Trophoblast cell (in vitro differentiated cells and primary cell): Measurements from ENCODE around the gene GATA5.

ENCODE experiments used
- DNase-seq, 2 donors: peaks; one replicate each; pipeline ENCODE4 v3.0.0-alpha.2; 2016
- H2AFZ ChIP-seq: 2 replicates; pipeline ENCODE4 v1.6.1; 2013; ENCODE audit warnings: low read length, moderate library complexity, mild to moderate bottlenecking; ENCODE audit not compliant: insufficient read depth, poor library complexity
- H2AK5ac ChIP-seq: 2 replicates; pipeline ENCODE4 v1.6.1; 2013; ENCODE audit warnings: mild to moderate bottlenecking, low read length
- H2BK120ac ChIP-seq: 2 replicates; pipeline ENCODE4 v1.6.1; 2013; ENCODE audit warnings: low read length, mild to moderate bottlenecking, moderate library complexity; ENCODE audit not compliant: insufficient read depth, poor library complexity
- H2BK12ac ChIP-seq: 2 replicates; pipeline ENCODE4 v1.6.1; 2013; ENCODE audit warnings: mild to moderate bottlenecking, low read length, moderate library complexity
- H2BK5ac ChIP-seq: 2 replicates; pipeline ENCODE4 v1.6.1; 2013; ENCODE audit warnings: low read length, low read depth, moderate library complexity, mild to moderate bottlenecking; ENCODE audit not compliant: poor library complexity
- H3K14ac ChIP-seq: 2 replicates; pipeline ENCODE4 v1.6.1; 2013; ENCODE audit warnings: mild to moderate bottlenecking, low read length
- H3K18ac ChIP-seq: 2 replicates; pipeline ENCODE4 v1.6.1; 2013; ENCODE audit warnings: mild to moderate bottlenecking, low read length
- H3K23ac ChIP-seq: 2 replicates; pipeline ENCODE4 v1.6.1; 2013; ENCODE audit warnings: low read length
- H3K27ac ChIP-seq: 2 replicates; pipeline ENCODE4 v1.5.1; 2013; ENCODE audit warnings: low read depth, mild to moderate bottlenecking, inconsistent platforms, low read length, moderate library complexity
- H3K27me3 ChIP-seq: 2 replicates; pipeline ENCODE4 v1.6.1; 2013; ENCODE audit warnings: inconsistent platforms, mild to moderate bottlenecking, low read length, moderate library complexity; ENCODE audit not compliant: insufficient read depth
- H3K36me3 ChIP-seq, 2 experiments: 1 replicate in 1 of 2; 2 replicates in 1 of 2; pipeline ENCODE4 v1.6.1; 2013; ENCODE audit warnings: low read length in 2 of 2, mild to moderate bottlenecking in 2 of 2, moderate library complexity in 1 of 2; ENCODE audit not compliant: insufficient read depth in 2 of 2, control insufficient read depth in 1 of 2
- H3K4ac ChIP-seq: 2 replicates; pipeline ENCODE4 v1.6.1; 2013; ENCODE audit warnings: low read depth, mild to moderate bottlenecking, low read length, moderate library complexity
- H3K4me1 ChIP-seq, 2 experiments: 1 replicate in 1 of 2; 2 replicates in 1 of 2; pipeline ENCODE4 v1.6.1; 2013; ENCODE audit warnings: low read length in 2 of 2, mild to moderate bottlenecking in 2 of 2, moderate library complexity in 1 of 2; ENCODE audit not compliant: insufficient read depth in 2 of 2, control insufficient read depth in 1 of 2
- H3K4me2 ChIP-seq: 2 replicates; pipeline ENCODE4 v1.6.1; 2013; ENCODE audit warnings: inconsistent platforms, mild to moderate bottlenecking, low read length, moderate library complexity
- H3K4me3 ChIP-seq: 2 replicates; pipeline ENCODE4 v1.5.1; 2013; ENCODE audit warnings: mild to moderate bottlenecking, low read depth, low read length, inconsistent platforms
- H3K79me1 ChIP-seq: one replicate; pipeline ENCODE4 v1.6.1; 2013; ENCODE audit warnings: low read length
- H3K79me2 ChIP-seq: 2 replicates; pipeline ENCODE4 v1.6.1; 2013; ENCODE audit warnings: low read length, mild to moderate bottlenecking; ENCODE audit not compliant: control insufficient read depth, insufficient read depth, poor library complexity
- H3K9ac ChIP-seq: 2 replicates; pipeline ENCODE4 v1.6.1; 2013; ENCODE audit warnings: mild to moderate bottlenecking, low read length
- H3K9me3 ChIP-seq: 2 replicates; pipeline ENCODE4 v1.6.1; 2013; ENCODE audit warnings: low read depth, mild to moderate bottlenecking, control low read depth, inconsistent platforms, low read length; ENCODE audit not compliant: insufficient read depth
- H4K12ac ChIP-seq: 2 replicates; pipeline ENCODE4 v1.6.1; 2013; ENCODE audit warnings: low read depth, mild to moderate bottlenecking, low read length, moderate library complexity
- H4K8ac ChIP-seq: 2 replicates; pipeline ENCODE4 v1.6.1; 2013; ENCODE audit warnings: low read depth, mild to moderate bottlenecking, low read length, moderate library complexity
- H4K91ac ChIP-seq: one replicate; pipeline ENCODE4 v1.6.1; 2013; ENCODE audit warnings: low read depth, mild to moderate bottlenecking, low read length, moderate library complexity
- WGBS: extraction: QIAGEN DNeasy Blood & Tissue Kit; methylation state at CpG from one replicate; pipeline ENCODE4 v1.1.7; 2013; ENCODE audit warnings: missing lambda C conversion rate; ENCODE audit not compliant: insufficient read length, insufficient coverage; ENCODE audit errors: extremely low coverage; 5-methylcytosine and 5-hydroxymethylcytosine counted together

The GATA5 gene

DNA sequence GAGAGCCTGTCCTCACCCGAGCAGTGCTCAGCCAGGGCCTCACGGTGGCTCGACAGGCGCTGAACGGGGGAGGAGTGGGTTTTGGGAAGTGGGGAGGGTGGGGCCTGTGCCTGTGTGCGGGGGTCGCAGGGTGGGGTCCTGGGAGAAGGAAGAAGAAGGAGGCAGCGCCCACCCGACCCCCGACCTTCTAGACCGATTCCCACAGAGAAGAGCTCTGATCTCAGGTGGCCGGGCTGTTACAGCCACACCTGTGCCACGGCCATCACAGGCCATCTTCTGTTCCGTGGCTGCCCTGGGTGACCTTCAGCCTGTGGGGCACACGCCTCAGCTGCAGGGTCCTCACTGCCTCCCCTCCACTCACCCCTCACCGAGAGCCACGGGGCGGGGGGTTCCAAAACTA is 41.4 kb upstream of the GATA5 start:
- whole genome bisulfite sequencing: no CpG with 5 or more reads among the region's 18 CpGs
- Histone ChIP-seq H3K4ac (no peak overlapping the region), H3K18ac (no peak overlapping the region), H3K27ac (no peak overlapping the region), H2AK5ac (no peak overlapping the region), H3K9me3 (no peaks in the 10 kb centered on the region), H2AFZ (no peak overlapping the region), H3K9ac (no peak overlapping the region), H3K36me3 (no peaks in the 10 kb centered on the region), H3K23ac (no peak overlapping the region), H3K79me2 (no peaks in the 10 kb centered on the region), H4K8ac (no peak overlapping the region), H2BK5ac (no peak overlapping the region), H3K4me1 (no peaks in the 10 kb centered on the region), H3K14ac (no peak overlapping the region), H4K91ac (no peak overlapping the region), H3K4me3 (peak overlapping the region; percentile 34), H4K12ac (no peak overlapping the region), H3K4me2 (no peak overlapping the region), H3K27me3 (no peaks in the 10 kb centered on the region), H3K79me1 (no peaks in the 10 kb centered on the region), H2BK120ac (no peak overlapping the region), H2BK12ac (no peak overlapping the region)
- DNase-seq: no peak

DNA sequence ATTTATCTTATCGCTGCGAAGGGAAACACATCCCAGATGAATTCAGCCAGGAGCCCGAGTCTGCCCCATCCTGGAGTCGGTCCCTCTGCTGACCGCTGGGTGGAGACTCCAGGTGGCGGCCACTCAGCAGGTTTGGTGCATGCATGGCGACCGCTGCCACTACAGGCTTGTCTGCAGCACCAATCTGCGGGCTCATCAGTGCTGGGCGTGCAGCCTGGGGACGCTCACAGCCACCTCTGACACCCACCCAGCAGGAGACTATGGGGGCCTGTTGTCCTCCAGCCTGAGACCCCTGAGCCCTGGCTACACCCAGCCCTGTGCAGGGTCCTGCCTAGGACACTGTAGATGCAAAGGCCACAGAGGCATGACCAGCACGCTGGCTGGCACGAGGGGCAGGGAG is 40.5 kb upstream of the GATA5 start:
- no peaks in the 10 kb centered on the region for H3K4me1 ChIP-seq
- H3K79me1 ChIP-seq: no peaks in the 10 kb centered on the region
- H2AFZ ChIP-seq: no peak overlapping the region
- H3K4me3 ChIP-seq: no peak overlapping the region
- no peak overlapping the region for H3K18ac ChIP-seq
- no peak overlapping the region for H3K27ac ChIP-seq
- no peak overlapping the region for H3K23ac ChIP-seq
- no peak overlapping the region for H3K4ac ChIP-seq
- no peak overlapping the region for H3K14ac ChIP-seq
- H3K9me3 ChIP-seq: no peaks in the 10 kb centered on the region
- no peak overlapping the region for H2AK5ac ChIP-seq
- no peak overlapping the region for H4K8ac ChIP-seq
- H4K12ac ChIP-seq: no peak overlapping the region
- H3K4me2 ChIP-seq: no peak overlapping the region
- H3K36me3 ChIP-seq: no peaks in the 10 kb centered on the region
- no peaks in the 10 kb centered on the region for H3K27me3 ChIP-seq
- DNase-seq: peak; percentile 19 to 62
- H3K79me2 ChIP-seq: no peaks in the 10 kb centered on the region
- H3K9ac ChIP-seq: no peak overlapping the region
- H4K91ac ChIP-seq: no peak overlapping the region
- no peak overlapping the region for H2BK5ac ChIP-seq
- no CpG with 5 or more reads among the region's 13 CpGs for WGBS
- H2BK12ac ChIP-seq: no peak overlapping the region
- no peak overlapping the region for H2BK120ac ChIP-seq

DNA sequence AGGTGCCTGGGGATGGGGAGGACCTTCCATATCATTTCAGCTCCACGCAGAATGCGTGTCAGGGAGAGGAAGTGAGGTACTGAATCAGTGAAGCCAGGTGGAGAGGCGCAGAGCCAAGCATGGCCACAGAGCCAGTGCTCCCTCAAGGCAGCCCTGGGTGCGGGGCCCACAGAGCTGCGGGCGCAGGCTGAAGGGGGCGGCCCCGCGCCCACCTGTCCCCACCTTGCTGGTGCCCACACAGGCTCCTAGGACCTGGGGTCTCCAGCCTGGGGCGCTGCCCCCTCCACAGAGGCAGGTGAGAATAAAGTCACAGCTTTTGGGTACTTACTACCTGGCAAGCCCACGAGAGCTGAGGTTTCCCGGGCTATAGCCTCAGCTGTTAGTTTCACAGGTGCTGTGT is 40.0 kb upstream of the GATA5 start:
- no peak overlapping the region for H4K91ac ChIP-seq
- H2BK12ac ChIP-seq: no peak overlapping the region
- H3K79me1 ChIP-seq: no peaks in the 10 kb centered on the region
- H3K4ac ChIP-seq: no peak overlapping the region
- H2BK120ac ChIP-seq: no peak overlapping the region
- no peak overlapping the region for H3K14ac ChIP-seq
- no peak overlapping the region for H3K9ac ChIP-seq
- no peak overlapping the region for H3K23ac ChIP-seq
- no peak overlapping the region for H4K8ac ChIP-seq
- DNase-seq: no peak
- no peak overlapping the region for H3K4me3 ChIP-seq
- H2AFZ ChIP-seq: no peak overlapping the region
- no peaks in the 10 kb centered on the region for H3K36me3 ChIP-seq
- H3K9me3 ChIP-seq: no peaks in the 10 kb centered on the region
- no CpG with 5 or more reads among the region's 12 CpGs for WGBS
- no peak overlapping the region for H3K18ac ChIP-seq
- no peak overlapping the region for H3K4me2 ChIP-seq
- H4K12ac ChIP-seq: no peak overlapping the region
- no peak overlapping the region for H2BK5ac ChIP-seq
- H3K79me2 ChIP-seq: no peaks in the 10 kb centered on the region
- no peak overlapping the region for H2AK5ac ChIP-seq
- no peaks in the 10 kb centered on the region for H3K4me1 ChIP-seq
- H3K27ac ChIP-seq: no peak overlapping the region
- H3K27me3 ChIP-seq: no peaks in the 10 kb centered on the region

DNA sequence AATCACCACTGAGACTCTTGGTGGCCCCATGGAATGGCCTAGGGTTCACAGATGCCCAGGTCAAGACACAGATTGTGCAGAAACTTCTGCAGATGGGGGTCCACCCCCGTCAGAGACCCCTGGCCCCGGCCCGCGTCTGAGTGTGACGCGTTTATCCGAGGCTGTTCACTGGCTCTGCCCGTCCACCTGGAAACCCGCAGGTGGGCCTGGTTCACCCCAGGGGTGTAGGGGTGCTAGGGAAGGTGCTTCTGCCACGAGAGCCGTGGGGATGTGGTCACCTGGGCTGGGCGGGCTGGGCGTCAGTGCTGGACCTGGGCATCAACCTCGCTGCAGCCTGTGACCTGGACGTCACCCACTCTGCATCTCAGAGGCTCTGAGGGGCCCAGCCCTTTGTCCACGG is 39.5 kb upstream of the GATA5 start:
- no peak overlapping the region for H3K4me3 ChIP-seq
- no peak overlapping the region for H4K8ac ChIP-seq
- no peak overlapping the region for H4K12ac ChIP-seq
- no peak overlapping the region for H2BK5ac ChIP-seq
- WGBS: no CpG with 5 or more reads among the region's 16 CpGs
- no peak overlapping the region for H3K4me2 ChIP-seq
- no peak overlapping the region for H3K18ac ChIP-seq
- H2AFZ ChIP-seq: no peak overlapping the region
- no peak overlapping the region for H3K4ac ChIP-seq
- H3K14ac ChIP-seq: no peak overlapping the region
- no peaks in the 10 kb centered on the region for H3K27me3 ChIP-seq
- no peak overlapping the region for H3K27ac ChIP-seq
- H3K9ac ChIP-seq: no peak overlapping the region
- DNase-seq: no peak
- no peak overlapping the region for H3K23ac ChIP-seq
- H3K79me1 ChIP-seq: no peaks in the 10 kb centered on the region
- no peaks in the 10 kb centered on the region for H3K36me3 ChIP-seq
- H4K91ac ChIP-seq: no peak overlapping the region
- no peak overlapping the region for H2AK5ac ChIP-seq
- no peak overlapping the region for H2BK12ac ChIP-seq
- H3K79me2 ChIP-seq: no peaks in the 10 kb centered on the region
- H3K9me3 ChIP-seq: no peaks in the 10 kb centered on the region
- no peaks in the 10 kb centered on the region for H3K4me1 ChIP-seq
- no peak overlapping the region for H2BK120ac ChIP-seq
